Adrenal gland (tissue), 5 donors: ENCODE data around the gene CFAP58.

Experiments used
- CTCF ChIP-seq, 6 experiments: fragments of 450-650 bp in 4 of 6; fragments of 200-600 bp in 2 of 6; sonication (generic) in 1 of 6; IDR thresholded peaks; 1 replicate in 5 of 6; 2 replicates in 1 of 6; pipeline versions ENCODE4 v1.5.1 to v1.8.0; 2016 to 2021; ENCODE audit warnings: antibody characterized with exemption in 6 of 6, mild to moderate bottlenecking in 2 of 6, moderate library complexity in 1 of 6
- POLR2A ChIP-seq, 2 donors: fragments of 450-650 bp; IDR thresholded peaks; one replicate each; pipeline ENCODE4 v1.6.1; 2017; ENCODE audit warnings: antibody characterized with exemption in 2 of 2, mild to moderate bottlenecking in 2 of 2, moderate library complexity in 1 of 2
- donor health status: DM: no; HTN: no; CAD: no.

- TF ChIP-seq CTCF (IDR thresholded peaks at IDR 0.05) (no peak), POLR2A (IDR thresholded peaks at IDR 0.05) (no peak)
Measured at GRCh38 chr10:104445359-104445758, 91.7 kb downstream of the CFAP58 start.
